Naive B cell (primary cell): ENCODE measurements around the gene ALPK3. TPM values are rescaled to one million over a fixed set of nuclear protein-coding genes. Genes with fewer than 3 reads are reported as not detected.
"Not testable (repeated sequence)": the region's sequence is repeated elsewhere in the genome, so short reads cannot be mapped to it uniquely, and the experiment has no call there.

ENCODE experiments used
- ATAC-seq, 2 donors: fragments of 150-1000 bp; cut with Tn5 transposase; 2 replicates each; pipeline ENCODE4 v1.10.0; 2021; ENCODE audit warnings: low read depth in 2 of 2, mild to moderate bottlenecking in 2 of 2, moderate library complexity in 2 of 2
- DNase-seq: peaks from one replicate; pipeline ENCODE4 v3.0.0; 2022
- H3K27ac Mint-ChIP-seq, 6 donors: one replicate each; pipeline ENCODE4 v1.8.0; 2020 to 2022; ENCODE audit warnings: mild to moderate bottlenecking in 6 of 6, mixed read lengths in 6 of 6, moderate library complexity in 5 of 6, inconsistent platforms in 2 of 6
- H3K27me3 Mint-ChIP-seq, 3 donors: one replicate each; pipeline ENCODE4 v1.8.0; 2021 to 2022; ENCODE audit warnings: mixed read lengths in 3 of 3, mild to moderate bottlenecking in 1 of 3
- H3K36me3 Mint-ChIP-seq, 2 donors: one replicate each; pipeline ENCODE4 v1.8.0; 2020 to 2022; ENCODE audit warnings: mixed read lengths in 2 of 2, inconsistent platforms in 1 of 2, mild to moderate bottlenecking in 1 of 2
- H3K4me1 Mint-ChIP-seq, 3 donors: one replicate each; pipeline ENCODE4 v1.8.0; 2020 to 2022; ENCODE audit warnings: mixed read lengths in 3 of 3, inconsistent platforms in 1 of 3, mild to moderate bottlenecking in 1 of 3, moderate library complexity in 1 of 3
- H3K4me3 Mint-ChIP-seq, 8 donors: one replicate each; pipeline ENCODE4 v1.8.0; 2020 to 2022; ENCODE audit warnings: mild to moderate bottlenecking in 8 of 8, mixed read lengths in 8 of 8, moderate library complexity in 8 of 8, inconsistent platforms in 2 of 8
- H3K9me3 Mint-ChIP-seq, 7 donors: one replicate each; pipeline ENCODE4 v1.8.0; 2020 to 2022; ENCODE audit warnings: mixed read lengths in 7 of 7, mild to moderate bottlenecking in 5 of 7, inconsistent platforms in 2 of 7, moderate library complexity in 1 of 7
- polyA plus RNA-seq, 6 donors: library from polyadenylated mRNA; unstranded; fragments of 300-500 nt; fragmentation: Illumina TruSeq; gene quantifications; one replicate each; pipeline ENCODE4 v1.2.3, GENCODE V29; 2021; ENCODE audit warnings: low read depth in 6 of 6

Gene ALPK3
- polyA plus RNA-seq, 6 donors from 2014 or later: 0.04 to 0.23 TPM; not detected in 4

DNA sequence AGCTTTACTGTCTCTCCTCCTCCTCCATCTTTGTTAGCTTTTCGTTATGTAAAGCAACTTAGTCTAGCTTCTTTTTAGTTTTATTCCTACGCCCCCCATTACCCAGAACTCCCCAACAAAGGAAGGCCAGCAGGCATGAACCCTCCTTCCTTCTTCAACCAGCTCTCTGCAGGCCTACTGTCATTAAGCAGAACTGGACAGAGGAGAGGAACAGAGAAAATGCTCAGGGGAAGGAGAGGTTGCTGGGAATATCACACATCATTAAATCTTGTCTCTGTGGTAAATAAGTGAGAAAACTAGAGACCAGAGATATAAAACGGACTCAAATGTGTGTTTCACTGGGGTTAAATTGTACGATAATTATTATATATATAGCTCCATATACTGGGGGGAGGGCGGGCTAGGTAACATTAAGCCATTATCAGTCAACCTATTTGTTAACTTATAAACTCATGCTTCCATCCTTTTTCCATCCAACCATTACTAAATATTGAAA is 48.0 kb downstream of the ALPK3 start:
- Mint-ChIP-seq H3K4me3 (no peak overlapping the region), H3K27me3 (peaks cover 0 to 7% (median 0%) of the 10 kb centered on the region in 3 donors), H3K4me1 (no peaks in the 10 kb centered on the region), H3K27ac (peak overlapping the region in 1 of 6 donors; percentile 68), H3K9me3 (no peaks in the 10 kb centered on the region), H3K36me3 (no peaks in the 10 kb centered on the region)
- DNase-seq (no peak), ATAC-seq (no peak)

DNA sequence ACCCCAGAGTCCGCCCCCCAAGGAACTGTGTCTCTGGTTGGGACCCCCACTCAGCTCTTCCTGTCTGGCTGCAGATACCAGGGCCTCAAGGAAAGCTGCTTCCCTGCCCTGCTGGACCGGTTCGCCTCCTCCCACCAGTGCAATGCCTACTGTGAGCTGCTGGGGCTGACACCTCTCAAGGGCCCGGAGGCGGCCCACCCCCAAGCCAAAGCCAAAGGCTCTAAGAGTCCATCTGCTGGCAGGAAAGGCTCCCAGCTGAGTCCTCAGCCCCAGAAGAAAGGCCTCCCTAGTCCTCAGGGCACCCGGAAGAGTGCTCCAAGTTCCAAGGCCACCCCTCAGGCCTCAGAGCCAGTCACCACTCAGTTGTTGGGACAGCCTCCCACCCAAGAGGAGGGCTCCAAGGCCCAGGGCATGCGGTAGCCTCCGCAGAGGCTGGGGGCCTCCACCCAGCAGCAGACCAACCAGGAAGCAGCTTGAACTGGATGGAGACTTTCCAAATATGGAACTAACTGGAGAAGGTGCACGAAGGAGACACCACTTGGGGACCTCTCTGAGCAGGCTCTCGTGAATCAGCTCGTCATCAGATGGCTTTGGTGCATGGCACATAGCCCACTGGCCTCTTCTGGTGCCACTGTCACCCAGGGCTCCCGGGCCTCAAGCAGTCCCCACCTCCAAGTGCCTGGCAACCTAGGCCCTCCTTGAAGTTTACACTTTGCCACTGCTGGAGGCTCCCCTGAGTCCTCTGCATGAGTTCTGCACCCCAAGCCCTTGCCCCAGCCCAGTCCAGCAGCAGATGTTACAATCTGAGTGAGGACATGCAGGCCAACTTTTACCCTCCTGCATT is 51.1 kb downstream of the ALPK3 start:
- no peaks in the 10 kb centered on the region for H3K36me3 Mint-ChIP-seq
- H3K27me3 Mint-ChIP-seq: peaks cover 0 to 7% (median 0%) of the 10 kb centered on the region in 3 donors
- no peaks in the 10 kb centered on the region for H3K9me3 Mint-ChIP-seq
- ATAC-seq: no peak
- peak overlapping the region in 1 of 6 donors; percentile 74 for H3K27ac Mint-ChIP-seq
- H3K4me3 Mint-ChIP-seq: no peak overlapping the region
- DNase-seq: no peak
- H3K4me1 Mint-ChIP-seq: no peaks in the 10 kb centered on the region

DNA sequence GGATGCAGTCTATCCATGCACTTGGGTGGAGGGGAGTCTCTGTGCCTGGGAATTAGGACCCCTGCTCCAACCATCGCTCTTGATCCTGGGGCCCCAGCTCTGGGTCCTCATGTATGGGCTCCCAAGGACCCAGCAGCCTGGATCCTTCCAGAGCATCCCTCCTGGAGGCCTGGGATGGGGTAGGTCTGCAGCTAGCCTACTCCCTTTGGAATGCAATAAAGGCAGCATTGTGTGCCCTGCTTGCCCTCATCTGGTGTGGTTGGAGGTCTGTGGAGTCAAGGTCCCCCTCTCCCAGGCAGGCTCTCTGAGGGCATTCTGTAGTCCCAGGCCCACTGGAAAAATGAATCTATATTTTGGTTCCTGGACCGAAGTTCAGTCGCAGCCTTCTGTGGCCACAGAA is 52.4 kb downstream of the ALPK3 start:
- peaks cover 0 to 7% (median 0%) of the 10 kb centered on the region in 3 donors for H3K27me3 Mint-ChIP-seq
- DNase-seq (no peak), ATAC-seq (no peak)
- no peak overlapping the region for H3K4me3 Mint-ChIP-seq
- H3K27ac Mint-ChIP-seq: no peak overlapping the region
- H3K36me3 Mint-ChIP-seq: no peaks in the 10 kb centered on the region
- H3K4me1 Mint-ChIP-seq: no peaks in the 10 kb centered on the region
- H3K9me3 Mint-ChIP-seq: no peaks in the 10 kb centered on the region

DNA sequence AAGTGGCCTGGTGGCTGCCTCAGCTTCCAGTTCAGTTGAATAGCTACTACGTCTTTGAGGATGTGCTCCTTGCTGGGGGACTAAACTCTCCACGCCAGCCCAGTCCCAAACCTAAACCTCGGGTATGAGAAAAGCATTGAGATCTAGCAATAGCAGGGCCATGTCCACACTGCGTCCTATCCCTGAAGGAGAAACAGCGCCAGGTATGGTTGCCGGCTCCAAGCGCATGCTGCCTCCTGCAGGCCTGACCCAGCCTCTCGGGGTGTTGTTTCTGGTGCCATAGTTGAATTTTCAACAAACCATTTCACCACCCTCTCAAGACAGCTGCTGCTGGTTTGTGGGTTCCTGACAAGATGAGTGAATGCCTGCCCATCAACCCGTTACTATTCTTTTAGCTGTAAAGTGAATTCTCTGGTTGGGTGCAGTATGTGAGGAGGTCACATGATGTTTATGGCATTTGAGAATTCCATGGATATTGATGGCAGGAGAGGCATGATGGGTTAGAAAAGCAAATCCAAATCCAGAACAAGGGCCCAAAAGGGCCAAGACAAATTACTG is 54.4 kb downstream of the ALPK3 start:
- no peak for ATAC-seq
- no peaks in the 10 kb centered on the region for H3K4me1 Mint-ChIP-seq

DNA sequence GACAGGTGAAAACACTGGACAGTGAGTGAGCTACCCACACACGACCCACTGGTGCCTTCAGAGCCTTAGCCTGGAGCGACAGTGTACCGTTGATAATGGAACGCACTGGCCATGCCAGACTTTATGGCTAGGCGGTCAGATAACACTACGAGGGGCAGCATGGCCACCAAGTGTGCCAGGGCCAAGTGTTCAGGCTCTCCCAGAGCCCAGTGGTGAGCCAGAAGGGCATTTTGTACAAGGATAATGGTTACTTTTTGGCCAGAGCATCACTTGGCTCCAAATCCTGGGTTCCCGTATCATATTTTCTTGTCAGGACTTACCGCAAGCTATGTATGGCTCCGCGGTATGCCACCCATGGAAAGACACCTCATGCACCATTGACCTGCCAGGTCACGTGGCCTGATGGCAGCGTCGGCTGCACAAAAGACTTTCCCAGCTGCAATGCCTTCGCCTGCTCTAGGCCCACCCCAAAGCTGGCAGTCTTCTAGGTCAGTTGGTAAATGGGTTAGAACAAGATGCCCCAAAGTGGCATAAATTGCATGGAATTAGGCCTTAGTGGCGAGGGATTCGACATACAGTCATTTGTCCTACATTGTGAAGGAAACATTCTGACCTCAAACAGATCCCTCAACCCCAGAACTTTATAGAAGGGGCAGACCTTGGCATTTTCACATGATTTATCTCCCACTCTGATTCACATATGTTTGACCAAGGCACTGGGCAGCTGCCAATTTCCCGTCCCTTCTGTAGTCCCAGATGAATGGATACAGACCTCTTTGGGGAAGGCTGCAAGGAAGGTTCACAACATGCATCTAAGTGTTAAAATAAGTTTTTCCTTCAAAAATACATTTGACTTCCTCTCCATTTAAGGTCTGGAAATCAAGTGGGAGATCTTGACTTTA is 55.1 kb downstream of the ALPK3 start:
- Mint-ChIP-seq H3K9me3 (no peaks in the 10 kb centered on the region), H3K27me3 (peaks cover 0 to 7% (median 0%) of the 10 kb centered on the region in 3 donors), H3K27ac (no peak overlapping the region), H3K4me3 (no peak overlapping the region), H3K36me3 (no peaks in the 10 kb centered on the region), H3K4me1 (no peaks in the 10 kb centered on the region)
- DNase-seq (no peak), ATAC-seq (no peak)

More for the DNA sequence above, 54.4 kb downstream of the ALPK3 start:
- Mint-ChIP-seq H3K27me3 (peaks cover 0 to 7% (median 0%) of the 10 kb centered on the region in 3 donors), H3K4me3 (no peak overlapping the region), H3K27ac (peak overlapping the region in 1 of 6 donors; percentile 42), H3K36me3 (no peaks in the 10 kb centered on the region), H3K9me3 (no peaks in the 10 kb centered on the region)
- DNase-seq: no peak

DNA sequence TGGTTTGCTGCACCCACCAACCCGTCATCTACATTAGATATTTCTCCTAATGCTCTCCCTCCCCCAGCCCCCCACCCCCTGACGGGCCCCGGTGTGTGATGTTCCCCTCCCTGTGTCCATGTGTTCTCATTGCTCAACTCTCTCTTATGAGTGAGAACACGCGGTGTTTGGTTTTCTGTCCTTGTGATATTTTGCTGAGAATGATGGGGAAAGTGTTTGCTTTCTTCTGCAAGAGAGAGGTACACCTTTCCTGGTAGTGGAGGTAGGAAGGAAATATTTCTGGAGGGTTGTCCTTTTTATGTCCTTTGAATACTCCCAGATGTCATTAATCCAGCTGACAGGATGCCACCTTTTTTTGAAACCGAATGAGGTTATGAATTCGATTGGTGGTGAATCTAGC is 56.8 kb downstream of the ALPK3 start:
- DNase-seq (no peak), ATAC-seq (no peak)
- no peaks in the 10 kb centered on the region for H3K9me3 Mint-ChIP-seq
- H3K4me1 Mint-ChIP-seq: no peaks in the 10 kb centered on the region
- peaks cover 0 to 3% (median 0%) of the 10 kb centered on the region in 3 donors for H3K27me3 Mint-ChIP-seq
- no peaks in the 10 kb centered on the region for H3K36me3 Mint-ChIP-seq
- H3K27ac Mint-ChIP-seq: no peak overlapping the region
- H3K4me3 Mint-ChIP-seq: no peak overlapping the region

DNA sequence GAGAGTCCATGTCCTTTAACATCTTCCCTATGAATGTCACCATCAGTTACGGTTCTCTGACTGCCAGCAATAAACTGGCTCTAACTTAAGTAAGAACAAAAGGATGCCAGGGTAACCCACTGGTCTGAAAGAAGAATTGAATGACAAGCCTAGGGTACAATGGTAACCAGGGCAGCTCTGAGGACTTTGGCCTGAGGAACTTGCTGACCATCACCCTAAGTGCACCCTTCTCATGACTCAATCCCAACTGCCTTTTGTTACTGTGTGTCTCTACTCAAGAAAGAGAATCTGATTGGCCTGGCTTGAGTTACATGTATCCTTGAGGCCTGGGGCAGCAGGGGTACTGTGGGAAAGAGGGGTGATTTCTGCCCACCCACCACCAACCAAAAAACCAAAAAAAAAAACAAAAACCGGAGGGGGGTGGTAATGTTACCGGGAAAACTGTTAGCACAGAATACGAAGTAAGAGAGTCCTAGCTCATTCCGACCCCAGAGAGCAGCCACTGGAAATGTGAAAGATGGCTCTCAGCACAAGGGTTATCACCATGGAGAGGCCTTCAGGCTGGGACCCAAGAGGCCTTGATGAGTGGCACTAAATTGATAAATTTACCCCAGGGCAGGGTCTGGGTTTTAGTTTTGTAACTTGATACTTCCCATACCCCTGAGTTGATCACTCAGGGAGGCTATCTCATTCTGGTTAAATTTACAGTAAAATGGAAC is 58.0 kb downstream of the ALPK3 start:
- no peak overlapping the region for H3K4me3 Mint-ChIP-seq

DNA sequence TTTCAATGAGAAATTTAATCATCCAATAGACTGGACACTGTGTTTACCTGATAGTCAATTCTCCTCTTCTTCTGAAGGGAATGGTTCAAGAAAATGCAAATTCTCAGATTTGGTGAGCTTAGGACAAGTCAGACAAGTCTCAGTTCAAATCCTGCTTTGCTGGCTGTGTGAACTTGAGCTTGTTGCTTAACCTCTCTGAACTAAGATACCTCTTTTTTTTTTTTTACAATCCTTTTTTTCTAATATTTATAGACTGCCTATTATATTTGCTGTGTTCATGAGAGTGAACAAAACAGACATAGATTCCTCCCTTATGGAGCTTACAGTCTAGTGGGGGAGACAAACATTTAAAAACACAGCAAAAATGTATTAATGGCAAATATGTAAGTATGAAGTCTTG is 59.1 kb downstream of the ALPK3 start:
- no peak overlapping the region for H3K4me3 Mint-ChIP-seq
- H3K27me3 Mint-ChIP-seq: no peaks in the 10 kb centered on the region
- DNase-seq: no peak
- no peaks in the 10 kb centered on the region for H3K36me3 Mint-ChIP-seq
- no peak overlapping the region for H3K27ac Mint-ChIP-seq
- no peaks in the 10 kb centered on the region for H3K9me3 Mint-ChIP-seq
- no peaks in the 10 kb centered on the region for H3K4me1 Mint-ChIP-seq
- no peak for ATAC-seq

More for the DNA sequence above, 58.0 kb downstream of the ALPK3 start:
- Mint-ChIP-seq H3K4me1 (no peaks in the 10 kb centered on the region), H3K9me3 (no peaks in the 10 kb centered on the region), H3K27me3 (no peaks in the 10 kb centered on the region), H3K36me3 (no peaks in the 10 kb centered on the region), H3K27ac (peak overlapping the region in 1 of 6 donors; percentile 56)
- DNase-seq (no peak), ATAC-seq (no peak)

DNA sequence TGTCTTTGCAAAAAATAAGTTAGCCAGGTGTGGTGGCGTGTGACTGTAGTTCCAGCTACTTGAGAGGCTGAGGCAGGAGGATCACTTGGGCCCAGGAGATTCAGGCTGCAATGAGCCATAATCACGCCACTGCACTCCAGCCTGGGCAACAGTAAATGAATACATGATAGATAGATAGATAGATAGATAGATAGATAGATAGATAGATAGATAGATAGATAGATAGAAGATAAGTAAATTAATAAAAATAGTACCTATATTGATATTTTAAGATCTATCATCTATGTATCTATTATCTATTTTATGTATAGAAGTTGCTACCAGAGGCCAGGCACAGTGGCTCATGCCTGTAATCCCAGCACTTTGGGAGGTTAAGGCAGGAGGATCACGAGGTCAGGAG is 60.5 kb downstream of the ALPK3 start:
- H3K36me3 Mint-ChIP-seq, H3K4me3 Mint-ChIP-seq, H3K9me3 Mint-ChIP-seq, H3K4me1 Mint-ChIP-seq, DNase-seq, H3K27me3 Mint-ChIP-seq, ATAC-seq: not testable (repeated sequence)
- H3K27ac Mint-ChIP-seq: peak overlapping the region in 1 of 6 donors; percentile 51

DNA sequence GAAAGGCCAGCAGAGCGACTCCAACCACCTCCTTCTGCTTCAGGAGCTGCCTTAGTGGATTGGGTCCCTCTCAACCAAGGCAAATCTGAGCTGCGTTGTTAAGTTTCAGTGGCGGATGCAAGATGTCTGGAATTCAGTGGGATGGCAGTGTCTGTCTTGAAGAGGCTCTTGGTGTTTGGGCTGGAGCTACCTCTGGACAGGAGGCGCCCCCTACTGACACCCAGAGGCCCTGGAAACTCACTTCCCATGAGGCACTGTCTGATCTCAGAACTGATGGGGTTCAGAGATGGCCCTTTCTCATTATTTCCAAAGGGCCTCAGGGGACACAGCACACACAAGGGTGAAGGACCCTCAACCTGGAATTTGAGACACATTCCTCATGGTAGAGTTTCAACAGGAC is 61.3 kb downstream of the ALPK3 start:
- Mint-ChIP-seq H3K27ac (no peak overlapping the region), H3K4me1 (no peaks in the 10 kb centered on the region), H3K27me3 (peaks cover 0 to 5% (median 5%) of the 10 kb centered on the region in 3 donors), H3K4me3 (no peak overlapping the region), H3K9me3 (no peaks in the 10 kb centered on the region), H3K36me3 (no peaks in the 10 kb centered on the region)
- peak; percentile 42 to 77 for ATAC-seq
- peak; percentile 38 for DNase-seq

DNA sequence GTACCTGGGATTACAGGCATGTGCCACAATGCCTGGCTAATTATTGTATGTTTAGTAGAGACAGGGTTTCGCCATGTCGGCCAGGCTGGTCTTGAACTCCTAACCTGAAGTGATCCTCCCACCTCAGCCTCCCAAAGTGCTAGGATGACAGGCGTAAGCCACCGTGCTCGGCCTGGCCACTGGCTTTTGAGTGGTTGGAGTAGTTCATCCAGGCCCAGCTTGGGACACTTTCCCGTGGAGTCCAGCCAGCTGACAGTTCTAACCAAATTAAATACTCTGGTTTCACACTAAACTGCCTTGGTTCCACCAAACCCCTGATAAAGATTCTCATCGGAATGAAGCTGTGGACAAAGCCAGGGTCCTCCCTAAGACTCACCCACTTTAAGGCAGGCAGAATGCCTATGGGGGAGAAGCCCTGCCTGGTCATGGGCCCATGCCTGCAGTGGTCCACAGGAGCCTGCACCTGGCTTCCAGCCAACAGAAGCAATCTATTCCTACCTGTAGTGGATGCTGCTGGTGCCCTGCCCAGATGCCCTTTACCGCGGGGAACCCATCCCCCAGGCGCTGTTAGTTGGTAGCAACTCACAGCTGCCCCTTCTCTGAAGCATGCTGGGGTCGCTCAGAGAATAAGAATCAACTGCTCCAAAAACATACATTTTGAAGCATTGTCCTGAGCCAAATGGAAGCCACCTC is 62.1 kb downstream of the ALPK3 start:
- DNase-seq (no peak), ATAC-seq (no peak)
- Mint-ChIP-seq H3K9me3 (no peaks in the 10 kb centered on the region), H3K36me3 (no peaks in the 10 kb centered on the region), H3K27ac (peak overlapping the region in 1 of 6 donors; percentile 4), H3K4me1 (no peaks in the 10 kb centered on the region), H3K27me3 (peaks cover 0 to 8% (median 5%) of the 10 kb centered on the region in 3 donors), H3K4me3 (no peak overlapping the region)

DNA sequence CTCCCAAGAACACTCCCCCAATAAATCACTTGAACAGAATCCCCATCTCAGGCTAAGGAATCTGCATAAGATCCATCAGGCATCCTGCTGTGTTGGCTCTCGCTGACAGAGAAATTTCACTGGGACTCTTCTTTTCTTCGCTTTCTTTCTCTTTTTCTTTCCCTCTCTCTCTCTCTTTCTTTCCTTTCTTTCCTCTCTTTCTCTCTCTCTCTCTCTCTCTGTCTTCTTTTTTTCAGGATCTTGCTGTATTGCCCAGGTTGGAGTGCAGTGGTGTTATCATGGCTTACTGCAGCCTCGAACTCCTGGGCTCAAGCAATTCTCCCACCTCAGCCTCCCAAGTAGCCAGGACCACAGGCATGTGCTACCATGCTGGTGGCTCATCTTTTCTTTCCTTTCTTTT is 62.9 kb downstream of the ALPK3 start:
- Mint-ChIP-seq H3K4me1 (no peaks in the 10 kb centered on the region), H3K4me3 (no peak overlapping the region), H3K36me3 (no peaks in the 10 kb centered on the region), H3K9me3 (no peaks in the 10 kb centered on the region), H3K27me3 (peaks cover 0 to 15% (median 5%) of the 10 kb centered on the region in 3 donors), H3K27ac (peak overlapping the region in 1 of 6 donors; percentile 74)
- DNase-seq (no peak), ATAC-seq (no peak)
